Esophagus squamous epithelium (tissue), 4 donors: ENCODE results near the gene UBA5.

Experiments
- POLR2A ChIP-seq, 4 donors: fragments of 450-650 bp; IDR thresholded peaks; one replicate each; pipeline ENCODE4 v1.6.1; 2017; ENCODE audit warnings: antibody characterized with exemption in 4 of 4, mild to moderate bottlenecking in 4 of 4, moderate library complexity in 3 of 4
- TF ChIP-seq, protein P1 (sequence below), 6 experiments: fragments of 450-650 bp in 4 of 6; fragments of 200-600 bp in 2 of 6; sonication (generic) in 2 of 6; IDR thresholded peaks; one replicate each; pipeline ENCODE4 v1.5.1; 2016 to 2019; ENCODE audit warnings: antibody characterized with exemption in 6 of 6, mild to moderate bottlenecking in 4 of 6, moderate library complexity in 4 of 6

DNA sequence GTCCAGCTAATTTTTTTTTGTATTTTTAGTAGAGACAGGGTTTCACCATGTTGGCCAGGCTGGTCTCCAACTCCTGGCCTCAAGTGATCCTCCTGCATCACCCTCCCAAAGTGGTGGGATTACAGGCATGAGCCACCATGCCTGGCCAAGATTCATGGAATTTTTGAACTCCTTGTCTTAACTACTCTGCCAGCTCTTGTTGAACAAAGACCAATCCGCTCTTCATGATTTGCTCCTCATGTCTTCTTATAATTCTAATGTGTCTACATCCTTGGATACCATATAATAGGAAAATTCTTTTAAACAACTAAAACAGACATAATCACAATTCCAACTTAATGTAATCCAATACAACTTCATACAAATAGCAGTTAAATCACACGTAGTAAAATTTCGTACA is 21.3 kb downstream of the UBA5 start:
- TF ChIP-seq, protein P1, sequence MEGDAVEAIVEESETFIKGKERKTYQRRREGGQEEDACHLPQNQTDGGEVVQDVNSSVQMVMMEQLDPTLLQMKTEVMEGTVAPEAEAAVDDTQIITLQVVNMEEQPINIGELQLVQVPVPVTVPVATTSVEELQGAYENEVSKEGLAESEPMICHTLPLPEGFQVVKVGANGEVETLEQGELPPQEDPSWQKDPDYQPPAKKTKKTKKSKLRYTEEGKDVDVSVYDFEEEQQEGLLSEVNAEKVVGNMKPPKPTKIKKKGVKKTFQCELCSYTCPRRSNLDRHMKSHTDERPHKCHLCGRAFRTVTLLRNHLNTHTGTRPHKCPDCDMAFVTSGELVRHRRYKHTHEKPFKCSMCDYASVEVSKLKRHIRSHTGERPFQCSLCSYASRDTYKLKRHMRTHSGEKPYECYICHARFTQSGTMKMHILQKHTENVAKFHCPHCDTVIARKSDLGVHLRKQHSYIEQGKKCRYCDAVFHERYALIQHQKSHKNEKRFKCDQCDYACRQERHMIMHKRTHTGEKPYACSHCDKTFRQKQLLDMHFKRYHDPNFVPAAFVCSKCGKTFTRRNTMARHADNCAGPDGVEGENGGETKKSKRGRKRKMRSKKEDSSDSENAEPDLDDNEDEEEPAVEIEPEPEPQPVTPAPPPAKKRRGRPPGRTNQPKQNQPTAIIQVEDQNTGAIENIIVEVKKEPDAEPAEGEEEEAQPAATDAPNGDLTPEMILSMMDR (IDR thresholded peaks at IDR 0.05) = no peak
- no peak for TF ChIP-seq POLR2A (IDR thresholded peaks at IDR 0.05)
